GM21529 (cell line): ENCODE results near the gene ANKRD22.
A peak's percentile ranks its signal among the peaks of the same experiment; 100 is the strongest.
"Not testable (repeated sequence)": the region's sequence is repeated elsewhere in the genome, so short reads cannot be mapped to it uniquely, and the experiment has no call there.

Source experiments
- ATAC-seq: cut with Tn5 transposase; IDR thresholded peaks from one replicate; pipeline ENCODE4 v1.9.1; 2021; ENCODE audit not compliant: unreplicated experiment

ANKRD22 gene

GRCh38 chr10:88838766-88839350, 12.8 kb downstream of the ANKRD22 start:
- ATAC-seq = no peak

- not testable (repeated sequence) for ATAC-seq
These were observed 14.0 kb downstream of the ANKRD22 start for GRCh38 chr10:88837632-88838031.

- peak; percentile 10 for ATAC-seq
These were observed 15.8 kb downstream of the ANKRD22 start for GRCh38 chr10:88835910-88836221.

- peak; percentile 83 for ATAC-seq
These were observed 16.3 kb downstream of the ANKRD22 start for GRCh38 chr10:88835096-88835909.

- ATAC-seq = no peak
These were observed 17.9 kb downstream of the ANKRD22 start for GRCh38 chr10:88833723-88834122.

- no peak for ATAC-seq
These were observed 18.5 kb downstream of the ANKRD22 start for GRCh38 chr10:88833156-88833555.

- no peak for ATAC-seq
These were observed 19.3 kb downstream of the ANKRD22 start for GRCh38 chr10:88832376-88832775.

GRCh38 chr10:88831709-88832108, 19.9 kb downstream of the ANKRD22 start:
- no peak for ATAC-seq

- no peak for ATAC-seq
These were observed 20.9 kb downstream of the ANKRD22 start for GRCh38 chr10:88830643-88831268.

GRCh38 chr10:88828310-88828709, 23.3 kb downstream of the ANKRD22 start:
- ATAC-seq = no peak

GRCh38 chr10:88827671-88828070, 24.0 kb downstream of the ANKRD22 start:
- ATAC-seq = no peak

- ATAC-seq = no peak
These were observed 25.3 kb downstream of the ANKRD22 start for GRCh38 chr10:88826388-88826787.

- ATAC-seq = no peak
These were observed 30.8 kb downstream of the ANKRD22 start for GRCh38 chr10:88820748-88821401.

- no peak for ATAC-seq
These were observed 32.4 kb downstream of the ANKRD22 start for GRCh38 chr10:88819290-88819689.

GRCh38 chr10:88813200-88813599, 38.4 kb downstream of the ANKRD22 start:
- ATAC-seq = no peak

- no peak for ATAC-seq
These were observed 41.3 kb downstream of the ANKRD22 start for GRCh38 chr10:88810196-88810961.

GRCh38 chr10:88809621-88810020, 42.0 kb downstream of the ANKRD22 start:
- no peak for ATAC-seq

GRCh38 chr10:88805924-88806323, 45.7 kb downstream of the ANKRD22 start:
- ATAC-seq = no peak

GRCh38 chr10:88805361-88805760, 46.3 kb downstream of the ANKRD22 start:
- no peak for ATAC-seq

- ATAC-seq = no peak
These were observed 47.4 kb downstream of the ANKRD22 start for GRCh38 chr10:88804083-88804812.
